Panc1 (cell line): ENCODE data around the gene ITM2C.

ENCODE experiments used
- POLR2AphosphoS5 ChIP-seq: IDR thresholded peaks from 2 replicates; pipeline ENCODE4 v1.6.1; 2012; ENCODE audit warnings: mild to moderate bottlenecking, low read depth, low read length, moderate library complexity
- TCF7L2 ChIP-seq: IDR thresholded peaks from 2 replicates; pipeline ENCODE4 v1.6.1; 2011; ENCODE audit warnings: mild to moderate bottlenecking, low read depth, low read length, inconsistent platforms
- TF ChIP-seq, protein P1 (sequence below): fragments of 450-650 bp; IDR thresholded peaks from 2 replicates; pipeline ENCODE4 v1.5.1; 2017; ENCODE audit warnings: mild to moderate bottlenecking

DNA sequence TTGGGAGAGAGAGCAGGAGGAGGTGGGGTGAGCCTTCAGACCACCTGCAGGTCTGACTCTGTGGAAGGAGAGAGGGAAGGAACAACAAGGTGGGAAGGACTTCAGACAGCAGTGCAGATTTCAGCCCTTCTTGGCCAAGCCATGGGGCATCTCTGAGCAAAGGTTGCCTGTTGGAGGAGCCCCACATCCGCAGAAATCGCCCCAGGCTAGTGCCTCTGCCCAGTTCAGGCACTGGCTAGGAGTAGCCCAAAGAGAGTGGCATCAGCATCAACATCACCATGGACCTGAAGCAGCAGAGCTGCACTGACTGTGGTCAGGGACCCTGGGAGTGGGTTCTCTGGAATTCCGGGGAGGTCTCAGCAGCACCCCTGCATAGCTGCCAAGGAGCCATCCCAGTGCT is 50.1 kb downstream of the ITM2C start:
- TF ChIP-seq, protein P1, sequence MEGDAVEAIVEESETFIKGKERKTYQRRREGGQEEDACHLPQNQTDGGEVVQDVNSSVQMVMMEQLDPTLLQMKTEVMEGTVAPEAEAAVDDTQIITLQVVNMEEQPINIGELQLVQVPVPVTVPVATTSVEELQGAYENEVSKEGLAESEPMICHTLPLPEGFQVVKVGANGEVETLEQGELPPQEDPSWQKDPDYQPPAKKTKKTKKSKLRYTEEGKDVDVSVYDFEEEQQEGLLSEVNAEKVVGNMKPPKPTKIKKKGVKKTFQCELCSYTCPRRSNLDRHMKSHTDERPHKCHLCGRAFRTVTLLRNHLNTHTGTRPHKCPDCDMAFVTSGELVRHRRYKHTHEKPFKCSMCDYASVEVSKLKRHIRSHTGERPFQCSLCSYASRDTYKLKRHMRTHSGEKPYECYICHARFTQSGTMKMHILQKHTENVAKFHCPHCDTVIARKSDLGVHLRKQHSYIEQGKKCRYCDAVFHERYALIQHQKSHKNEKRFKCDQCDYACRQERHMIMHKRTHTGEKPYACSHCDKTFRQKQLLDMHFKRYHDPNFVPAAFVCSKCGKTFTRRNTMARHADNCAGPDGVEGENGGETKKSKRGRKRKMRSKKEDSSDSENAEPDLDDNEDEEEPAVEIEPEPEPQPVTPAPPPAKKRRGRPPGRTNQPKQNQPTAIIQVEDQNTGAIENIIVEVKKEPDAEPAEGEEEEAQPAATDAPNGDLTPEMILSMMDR: no peak
- no peak for TF ChIP-seq TCF7L2
- no peak for TF ChIP-seq POLR2AphosphoS5
